Transverse colon (tissue), 4 donors: ENCODE results near the gene TLL2. TPM values are rescaled to one million over a fixed set of nuclear protein-coding genes. Genes with fewer than 3 reads are reported as not detected.

ENCODE experiments used
- DNase-seq: peaks from one replicate; pipeline ENCODE4 v3.0.0-alpha.2; 2019
- H3K27ac ChIP-seq, 4 donors: fragments of 200-600 bp; sonication (generic); 2 replicates each; pipeline ENCODE4 v1.5.1; 2016 to 2018; ENCODE audit warnings: inconsistent platforms in 4 of 4
- H3K27me3 ChIP-seq: fragments of 200-600 bp; sonication (generic); 2 replicates; pipeline ENCODE4 v1.5.1; 2017; ENCODE audit warnings: inconsistent platforms
- H3K36me3 ChIP-seq, 4 donors: fragments of 200-600 bp; sonication (generic); 2 replicates each; pipeline ENCODE4 v1.5.1; 2017 to 2019; ENCODE audit warnings: inconsistent platforms in 4 of 4
- H3K4me1 ChIP-seq, 4 donors: fragments of 200-600 bp; sonication (generic); 2 replicates each; pipeline ENCODE4 v1.5.1; 2017 to 2020; ENCODE audit warnings: inconsistent platforms in 4 of 4
- H3K4me3 ChIP-seq, 4 donors: fragments of 200-600 bp; sonication (generic); 1 replicate in 1 of 4; 2 replicates in 3 of 4; pipeline versions ENCODE4 v1.5.1 to v1.6.1; 2017 to 2019; ENCODE audit warnings: inconsistent platforms in 4 of 4
- H3K9me3 ChIP-seq, 2 donors: fragments of 200-600 bp; sonication (generic); 2 replicates each; pipeline ENCODE4 v1.5.1; 2017 to 2019; ENCODE audit warnings: inconsistent platforms in 2 of 2
- EP300 ChIP-seq: sonication (generic); formaldehyde crosslinking; IDR thresholded peaks from one replicate; pipeline ENCODE4 v1.6.1; 2017; ENCODE audit warnings: antibody characterized with exemption, low read depth
- POLR2A ChIP-seq: fragments of 450-650 bp; IDR thresholded peaks from one replicate; pipeline ENCODE4 v1.6.1; 2016; ENCODE audit warnings: antibody characterized with exemption, mild to moderate bottlenecking, moderate library complexity
- POLR2AphosphoS5 ChIP-seq, 3 donors: sonication (generic); formaldehyde crosslinking; IDR thresholded peaks; one replicate each; pipeline ENCODE4 v1.6.1; 2016; ENCODE audit warnings: antibody characterized with exemption in 3 of 3
- WGBS, 2 donors: methylation state at CpG; one replicate each; pipeline ENCODE4 v1.1.5; 2018; ENCODE audit warnings: low coverage in 1 of 2; 5-methylcytosine and 5-hydroxymethylcytosine counted together
- in situ Hi-C, 4 donors: fragments of 200-750 bp; cut with MboI; loops; one replicate each; pipeline versions ENCODE4 v1.15.0 to v1.15.1; 2017; ENCODE audit warnings: low sequenced_read_pairs in 3 of 4, low pct_ligation_motif_present in 1 of 4, low pct_unique_long_range_greater_than_20kb in 1 of 4
- intact Hi-C: fragments of 100-400 bp; cut with DNase I; formaldehyde crosslinking; loops from one replicate; pipeline ENCODE4 v1.15.1; 2023; ENCODE audit warnings: low total_unique reads
- total RNA-seq, 4 donors: library from RNA; depleted of rRNA; stranded (reverse); fragments of >200 nt; gene quantifications; one replicate each; pipeline ENCODE4 v1.1.0, GENCODE V29; 2016
- TF ChIP-seq, protein P1 (sequence below), 5 experiments: fragments of 200-600 bp in 3 of 5; fragments of 450-650 bp in 2 of 5; sonication (generic) in 3 of 5; IDR thresholded peaks; 1 replicate in 2 of 5; 2 replicates in 3 of 5; pipeline ENCODE4 v1.5.1; 2016 to 2017; ENCODE audit warnings: antibody characterized with exemption in 5 of 5, inconsistent platforms in 3 of 5, mild to moderate bottlenecking in 2 of 5, moderate library complexity in 1 of 5

TLL2 gene
- total RNA-seq, 4 donors from 2014 or later: 0.32 to 0.96 TPM; not detected in 2

DNA sequence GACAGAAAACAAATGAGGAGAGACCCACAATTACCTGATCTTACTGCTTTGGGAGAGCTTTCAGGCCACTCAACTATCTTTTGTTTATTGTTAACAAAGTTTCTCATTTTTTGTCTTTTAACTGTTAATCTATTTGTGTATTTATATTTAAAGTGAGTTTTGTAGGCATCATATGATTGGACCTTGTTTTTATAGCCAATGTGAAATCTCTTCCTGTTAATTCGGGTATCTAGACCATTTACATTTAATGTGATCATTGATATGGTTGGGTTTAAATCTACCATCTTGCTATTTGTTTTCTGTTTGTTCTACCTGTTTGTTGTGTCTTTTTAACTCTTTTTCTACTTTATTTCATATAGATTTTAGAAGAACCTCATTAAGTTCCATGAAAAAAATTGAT, 167.4 kb downstream of the TLL2 start:
- 90 to 100% methylated on average over 1 of the region's 1 CpG for WGBS, 2 donors
- Histone ChIP-seq H3K36me3 (no peaks in the 10 kb centered on the region), H3K4me1 (no peaks in the 10 kb centered on the region), H3K27ac (no peak overlapping the region), H3K4me3 (no peak overlapping the region), H3K27me3 (no peaks in the 10 kb centered on the region), H3K9me3 (peaks cover 0 to 11% of the 10 kb centered on the region in 2 donors)
- TF ChIP-seq, protein P1, sequence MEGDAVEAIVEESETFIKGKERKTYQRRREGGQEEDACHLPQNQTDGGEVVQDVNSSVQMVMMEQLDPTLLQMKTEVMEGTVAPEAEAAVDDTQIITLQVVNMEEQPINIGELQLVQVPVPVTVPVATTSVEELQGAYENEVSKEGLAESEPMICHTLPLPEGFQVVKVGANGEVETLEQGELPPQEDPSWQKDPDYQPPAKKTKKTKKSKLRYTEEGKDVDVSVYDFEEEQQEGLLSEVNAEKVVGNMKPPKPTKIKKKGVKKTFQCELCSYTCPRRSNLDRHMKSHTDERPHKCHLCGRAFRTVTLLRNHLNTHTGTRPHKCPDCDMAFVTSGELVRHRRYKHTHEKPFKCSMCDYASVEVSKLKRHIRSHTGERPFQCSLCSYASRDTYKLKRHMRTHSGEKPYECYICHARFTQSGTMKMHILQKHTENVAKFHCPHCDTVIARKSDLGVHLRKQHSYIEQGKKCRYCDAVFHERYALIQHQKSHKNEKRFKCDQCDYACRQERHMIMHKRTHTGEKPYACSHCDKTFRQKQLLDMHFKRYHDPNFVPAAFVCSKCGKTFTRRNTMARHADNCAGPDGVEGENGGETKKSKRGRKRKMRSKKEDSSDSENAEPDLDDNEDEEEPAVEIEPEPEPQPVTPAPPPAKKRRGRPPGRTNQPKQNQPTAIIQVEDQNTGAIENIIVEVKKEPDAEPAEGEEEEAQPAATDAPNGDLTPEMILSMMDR (IDR thresholded peaks at IDR 0.05): no peak
- TF ChIP-seq EP300 (no peak), POLR2A (no peak), POLR2AphosphoS5 (IDR thresholded peaks at IDR 0.05) (no peak)
- in situ Hi-C loops (no loop called here), intact Hi-C loops (no loop called here)
- no peak for DNase-seq

DNA sequence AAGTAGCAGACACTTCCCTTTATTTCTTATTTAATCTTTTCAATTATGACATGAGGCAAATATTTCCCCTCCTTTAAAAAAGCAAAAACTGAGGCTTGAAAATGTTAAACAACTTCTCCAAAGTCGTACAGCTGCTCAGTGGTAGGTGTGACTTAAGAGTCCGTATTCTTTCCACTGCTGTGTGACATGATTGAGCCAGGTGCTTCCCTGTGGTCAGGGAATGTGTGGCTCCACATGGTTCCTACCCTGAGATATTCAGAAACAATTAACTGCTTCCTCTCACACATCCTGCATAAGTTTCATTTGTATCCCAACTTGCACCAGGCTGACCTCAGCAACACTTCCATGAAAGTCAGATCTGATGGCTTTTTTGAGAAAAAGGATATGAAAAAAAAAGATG, 168.5 kb downstream of the TLL2 start:
- Histone ChIP-seq H3K4me1 (no peaks in the 10 kb centered on the region), H3K36me3 (no peaks in the 10 kb centered on the region), H3K27ac (no peak overlapping the region), H3K9me3 (peaks cover 0 to 11% of the 10 kb centered on the region in 2 donors), H3K4me3 (no peak overlapping the region), H3K27me3 (no peaks in the 10 kb centered on the region)
- intact Hi-C loops (no loop called here), in situ Hi-C loops (no loop called here)
- no peak for TF ChIP-seq POLR2A
- no peak for TF ChIP-seq POLR2AphosphoS5 (IDR thresholded peaks at IDR 0.05)
- TF ChIP-seq, protein P1 (IDR thresholded peaks at IDR 0.05): no peak
- no peak for TF ChIP-seq EP300
- no peak for DNase-seq
- WGBS, 2 donors: 50 to 67% methylated on average over 1 to 2 of the region's 2 CpGs

DNA sequence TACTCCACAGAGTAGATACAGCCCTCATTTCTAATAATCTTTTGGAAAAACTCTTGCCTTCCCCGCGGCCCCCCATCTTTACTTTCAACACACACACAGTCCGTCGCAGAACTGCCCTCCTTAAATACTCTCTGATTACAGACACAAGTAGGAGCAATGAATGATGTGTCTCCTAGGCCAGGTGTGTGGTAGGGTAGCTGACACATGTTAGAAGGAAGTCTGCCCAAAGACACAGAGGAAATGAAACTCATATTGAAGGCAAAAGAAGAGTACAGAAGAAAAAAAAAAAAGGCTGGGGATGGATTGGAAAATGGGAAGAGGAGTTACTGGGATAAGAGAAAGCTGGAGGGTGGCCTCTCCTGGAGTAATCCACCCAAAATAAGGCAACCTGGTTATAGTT, 169.5 kb downstream of the TLL2 start:
- no peaks in the 10 kb centered on the region for H3K4me1 ChIP-seq
- H3K27ac ChIP-seq: no peak overlapping the region
- 92 to 100% methylated on average over 1 to 4 of the region's 4 CpGs for WGBS, 2 donors
- DNase-seq: no peak
- in situ Hi-C loops: no loop called here
- TF ChIP-seq POLR2A: no peak
- TF ChIP-seq EP300: no peak
- TF ChIP-seq, protein P1 (IDR thresholded peaks at IDR 0.05): no peak
- no peak for TF ChIP-seq POLR2AphosphoS5 (IDR thresholded peaks at IDR 0.05)
- H3K27me3 ChIP-seq: no peaks in the 10 kb centered on the region
- H3K36me3 ChIP-seq: no peaks in the 10 kb centered on the region
- no peak overlapping the region for H3K4me3 ChIP-seq
- intact Hi-C loops: no loop called here
- H3K9me3 ChIP-seq: peaks cover 0 to 11% of the 10 kb centered on the region in 2 donors

DNA sequence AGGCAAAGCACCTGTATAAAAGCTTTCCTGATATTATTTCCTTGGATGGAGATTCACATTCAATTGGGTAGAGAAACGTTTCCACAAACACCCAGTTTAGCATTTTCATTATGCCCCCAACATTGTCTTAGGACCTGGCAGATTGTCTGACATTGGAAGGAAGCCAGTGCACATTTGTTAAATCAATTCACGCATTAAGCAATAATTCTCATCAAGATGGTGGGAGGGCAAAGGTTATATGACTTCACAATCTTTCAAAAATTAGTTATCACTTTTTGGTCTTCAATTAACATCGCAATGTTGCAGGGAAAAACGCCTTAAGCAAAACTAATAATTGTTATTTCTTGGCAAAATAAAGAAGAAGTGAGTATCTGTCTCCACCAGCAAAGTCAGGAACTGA, 171.3 kb downstream of the TLL2 start:
- no peaks in the 10 kb centered on the region for H3K36me3 ChIP-seq
- 76 to 78% methylated on average over 4 of the region's 4 CpGs for WGBS, 2 donors
- H3K27me3 ChIP-seq: no peaks in the 10 kb centered on the region
- H3K4me3 ChIP-seq: no peak overlapping the region
- no peak for DNase-seq
- no peaks in the 10 kb centered on the region for H3K4me1 ChIP-seq
- no peak for TF ChIP-seq EP300
- peaks cover 0 to 11% of the 10 kb centered on the region in 2 donors for H3K9me3 ChIP-seq
- intact Hi-C loops (no loop called here), in situ Hi-C loops (no loop called here)
- H3K27ac ChIP-seq: no peak overlapping the region
